ACC112 (cell line): ENCODE data around the gene TSC22D2.
"Not testable (repeated sequence)": the region's sequence is repeated elsewhere in the genome, so short reads cannot be mapped to it uniquely, and the experiment has no call there.

Experiments used
- H2AFZ ChIP-seq: fragments of 200-600 bp; sonication (generic); one replicate; pipeline ENCODE4 v1.6.0; 2017; ENCODE audit warnings: antibody characterized with exemption, low read length; ENCODE audit not compliant: unreplicated experiment
- H3K27ac ChIP-seq: fragments of 200-600 bp; sonication (generic); 2 replicates; pipeline ENCODE4 v1.5.1; 2014; ENCODE audit warnings: low read depth, mild to moderate bottlenecking, antibody characterized with exemption, low read length, moderate library complexity
- H3K27me3 ChIP-seq: fragments of 200-600 bp; sonication (generic); 2 replicates; pipeline ENCODE4 v1.6.1; 2014; ENCODE audit warnings: mild to moderate bottlenecking, antibody characterized with exemption, low read length, moderate library complexity, mixed read lengths; ENCODE audit not compliant: insufficient read depth
- H3K36me3 ChIP-seq: fragments of 200-600 bp; sonication (generic); 2 replicates; pipeline ENCODE4 v1.6.1; 2016; ENCODE audit warnings: mild to moderate bottlenecking, antibody characterized with exemption, low read length, moderate library complexity, mixed read lengths; ENCODE audit not compliant: insufficient read depth
- H3K4me1 ChIP-seq: fragments of 200-600 bp; sonication (generic); one replicate; pipeline ENCODE4 v1.6.1; 2016; ENCODE audit warnings: low read length, mixed read lengths; ENCODE audit not compliant: insufficient read depth, unreplicated experiment, control insufficient read depth
- H3K4me3 ChIP-seq: fragments of 200-600 bp; sonication (generic); 2 replicates; pipeline ENCODE4 v1.5.1; 2014; ENCODE audit warnings: mild to moderate bottlenecking, low read depth, low read length
- H3K79me2 ChIP-seq: fragments of 200-600 bp; sonication (generic); one replicate; pipeline ENCODE4 v1.6.0; 2016; ENCODE audit warnings: low read length; ENCODE audit not compliant: control insufficient read depth, unreplicated experiment, insufficient read depth

TSC22D2 gene

GRCh38 chr3:150461399-150461798, 53.3 kb downstream of the TSC22D2 start:
- Histone ChIP-seq H3K36me3 (peaks cover 24% of the 10 kb centered on the region), H3K79me2 (peaks cover 10% of the 10 kb centered on the region), H2AFZ (no peak overlapping the region), H3K4me3 (no peak overlapping the region), H3K27me3 (no peaks in the 10 kb centered on the region), H3K4me1 (no peaks in the 10 kb centered on the region), H3K27ac (no peak overlapping the region)

GRCh38 chr3:150462108-150462507, 54.0 kb downstream of the TSC22D2 start:
- peaks cover 7% of the 10 kb centered on the region for H3K79me2 ChIP-seq
- H3K27me3 ChIP-seq, result no peaks in the 10 kb centered on the region
- H3K4me1 ChIP-seq, result no peaks in the 10 kb centered on the region
- H3K4me3 ChIP-seq, result no peak overlapping the region
- peaks cover 17% of the 10 kb centered on the region for H3K36me3 ChIP-seq
- no peak overlapping the region for H2AFZ ChIP-seq
- H3K27ac ChIP-seq, result no peak overlapping the region

- H3K4me3 ChIP-seq, result no peak overlapping the region
- no peak overlapping the region for H2AFZ ChIP-seq
- no peaks in the 10 kb centered on the region for H3K79me2 ChIP-seq
- peaks cover 2% of the 10 kb centered on the region for H3K36me3 ChIP-seq
- no peak overlapping the region for H3K27ac ChIP-seq
- H3K27me3 ChIP-seq, result no peaks in the 10 kb centered on the region
- H3K4me1 ChIP-seq, result peaks cover 14% of the 10 kb centered on the region
These were observed 56.6 kb downstream of the TSC22D2 start for GRCh38 chr3:150464684-150465083.

GRCh38 chr3:150467381-150467780, 59.3 kb downstream of the TSC22D2 start:
- Histone ChIP-seq H3K27ac (no peak overlapping the region), H3K4me1 (peaks cover 21% of the 10 kb centered on the region), H3K4me3 (no peak overlapping the region), H3K36me3 (no peaks in the 10 kb centered on the region), H3K27me3 (no peaks in the 10 kb centered on the region), H3K79me2 (no peaks in the 10 kb centered on the region), H2AFZ (no peak overlapping the region)

GRCh38 chr3:150469031-150469930, 61.2 kb downstream of the TSC22D2 start:
- Histone ChIP-seq H3K4me3 (peak overlapping the region; percentile 8; the same call in 1 of the 2 replicates), H3K27me3 (no peaks in the 10 kb centered on the region), H3K36me3 (no peaks in the 10 kb centered on the region), H3K27ac (peak overlapping the region; percentile 81), H2AFZ (peak overlapping the region; percentile 49), H3K79me2 (no peaks in the 10 kb centered on the region), H3K4me1 (peaks cover 21% of the 10 kb centered on the region)

GRCh38 chr3:150469931-150470740, 62.0 kb downstream of the TSC22D2 start:
- Histone ChIP-seq H3K27me3 (no peaks in the 10 kb centered on the region), H2AFZ (peak overlapping the region; percentile 49), H3K27ac (peak overlapping the region; percentile 81), H3K79me2 (no peaks in the 10 kb centered on the region), H3K4me3 (peak overlapping the region; percentile 8; the same call in 1 of the 2 replicates), H3K4me1 (peaks cover 21% of the 10 kb centered on the region), H3K36me3 (no peaks in the 10 kb centered on the region)

- peaks cover 21% of the 10 kb centered on the region for H3K4me1 ChIP-seq
- H3K4me3 ChIP-seq, result no peak overlapping the region
- H3K79me2 ChIP-seq, result no peaks in the 10 kb centered on the region
- no peak overlapping the region for H3K27ac ChIP-seq
- H2AFZ ChIP-seq, result no peak overlapping the region
- H3K36me3 ChIP-seq, result no peaks in the 10 kb centered on the region
- H3K27me3 ChIP-seq, result no peaks in the 10 kb centered on the region
These were observed 64.3 kb downstream of the TSC22D2 start for GRCh38 chr3:150472421-150472820.

- not testable (repeated sequence) for H2AFZ ChIP-seq, H3K27ac ChIP-seq, H3K36me3 ChIP-seq, H3K79me2 ChIP-seq, H3K27me3 ChIP-seq, H3K4me3 ChIP-seq
- H3K4me1 ChIP-seq, result peaks cover 21% of the 10 kb centered on the region
These were observed 65.1 kb downstream of the TSC22D2 start for GRCh38 chr3:150473161-150473560.

GRCh38 chr3:150479370-150479769, 71.3 kb downstream of the TSC22D2 start:
- H3K79me2 ChIP-seq, result no peaks in the 10 kb centered on the region
- H3K4me1 ChIP-seq, result no peaks in the 10 kb centered on the region
- no peak overlapping the region for H3K4me3 ChIP-seq
- no peak overlapping the region for H3K27ac ChIP-seq
- H2AFZ ChIP-seq, result no peak overlapping the region
- no peaks in the 10 kb centered on the region for H3K36me3 ChIP-seq
- H3K27me3 ChIP-seq, result no peaks in the 10 kb centered on the region

GRCh38 chr3:150480877-150481276, 72.8 kb downstream of the TSC22D2 start:
- H3K4me3 ChIP-seq, result no peak overlapping the region
- H2AFZ ChIP-seq, result no peak overlapping the region
- no peaks in the 10 kb centered on the region for H3K79me2 ChIP-seq
- no peaks in the 10 kb centered on the region for H3K4me1 ChIP-seq
- H3K36me3 ChIP-seq, result no peaks in the 10 kb centered on the region
- H3K27me3 ChIP-seq, result no peaks in the 10 kb centered on the region
- no peak overlapping the region for H3K27ac ChIP-seq
